PC-3 (cell line): Measurements from ENCODE around the gene RPS19BP1.

Source experiments
- EZH2phosphoT487 ChIP-seq: fragments of 300-600 bp; sonication (generic); IDR thresholded peaks from 2 replicates; pipeline ENCODE4 v1.6.1; 2018; ENCODE audit warnings: mild to moderate bottlenecking, antibody characterized with exemption, low read length, borderline replicate concordance
- TF ChIP-seq, protein P1 (sequence below): fragments of 300-600 bp; sonication (generic); conservative IDR thresholded peaks from 2 replicates; pipeline ENCODE4 v1.5.1; 2017; ENCODE audit warnings: antibody characterized with exemption, low read depth, mild to moderate bottlenecking, low read length

DNA sequence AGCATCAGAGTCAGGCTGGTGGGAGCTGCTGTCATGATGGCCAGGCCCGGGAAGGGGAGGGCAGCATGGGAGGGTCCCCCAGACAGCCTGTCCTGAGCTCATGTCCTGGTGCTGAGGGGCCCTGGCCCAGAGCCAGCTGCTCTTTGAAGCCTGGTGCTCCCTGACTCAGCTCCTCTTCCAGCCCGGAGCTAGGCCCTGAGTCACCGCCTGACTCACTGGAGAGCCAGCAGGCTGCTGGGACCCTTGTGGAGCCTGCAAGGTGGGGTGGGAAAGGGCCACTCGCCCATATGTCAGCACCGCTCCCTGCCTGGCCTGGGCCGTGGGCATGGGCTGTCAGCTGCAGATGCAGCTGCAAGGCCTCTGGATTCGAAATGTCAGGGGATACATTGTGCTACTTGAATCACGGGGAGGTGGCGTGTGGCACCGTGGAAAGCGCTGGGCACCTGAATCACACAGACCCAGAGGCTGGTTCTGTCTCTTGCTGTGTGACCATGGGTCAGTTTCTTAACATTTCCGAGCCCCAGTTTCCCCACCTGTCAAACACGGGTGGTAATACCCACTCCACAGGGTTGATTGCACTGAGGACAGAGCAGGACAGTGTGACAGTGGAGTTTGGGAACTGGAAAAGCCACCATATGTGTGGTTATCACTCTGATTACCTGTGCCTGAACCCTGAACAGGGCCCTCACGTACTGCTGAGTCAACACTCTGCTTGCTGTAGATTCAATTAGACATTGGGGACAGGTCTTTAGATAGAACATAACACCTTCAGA lies 42.4 kb upstream of the RPS19BP1 start:
- TF ChIP-seq, protein P1, sequence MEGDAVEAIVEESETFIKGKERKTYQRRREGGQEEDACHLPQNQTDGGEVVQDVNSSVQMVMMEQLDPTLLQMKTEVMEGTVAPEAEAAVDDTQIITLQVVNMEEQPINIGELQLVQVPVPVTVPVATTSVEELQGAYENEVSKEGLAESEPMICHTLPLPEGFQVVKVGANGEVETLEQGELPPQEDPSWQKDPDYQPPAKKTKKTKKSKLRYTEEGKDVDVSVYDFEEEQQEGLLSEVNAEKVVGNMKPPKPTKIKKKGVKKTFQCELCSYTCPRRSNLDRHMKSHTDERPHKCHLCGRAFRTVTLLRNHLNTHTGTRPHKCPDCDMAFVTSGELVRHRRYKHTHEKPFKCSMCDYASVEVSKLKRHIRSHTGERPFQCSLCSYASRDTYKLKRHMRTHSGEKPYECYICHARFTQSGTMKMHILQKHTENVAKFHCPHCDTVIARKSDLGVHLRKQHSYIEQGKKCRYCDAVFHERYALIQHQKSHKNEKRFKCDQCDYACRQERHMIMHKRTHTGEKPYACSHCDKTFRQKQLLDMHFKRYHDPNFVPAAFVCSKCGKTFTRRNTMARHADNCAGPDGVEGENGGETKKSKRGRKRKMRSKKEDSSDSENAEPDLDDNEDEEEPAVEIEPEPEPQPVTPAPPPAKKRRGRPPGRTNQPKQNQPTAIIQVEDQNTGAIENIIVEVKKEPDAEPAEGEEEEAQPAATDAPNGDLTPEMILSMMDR: no peak
- TF ChIP-seq EZH2phosphoT487: no peak
